ENCODE measurements around the gene RBM20.

The RBM20 gene

GRCh38 chr10:110641256-110641655, 2.9 kb upstream of the RBM20 start:
- H3K4me3 ChIP-seq (ENCODE audit: low read depth, low read length) = peak overlapping the region; percentile 15; the same call in 1 of the 2 replicates

GRCh38 chr10:110642204-110643034, 1.7 kb upstream of the RBM20 start:
- Histone ChIP-seq H3K9ac (ENCODE audit: low read length) (peak overlapping the region; percentile 85), H3K4me3 (ENCODE audit: low read depth, low read length) (peak overlapping the region; percentile 91), H3K27ac (ENCODE audit: low read depth, low read length) (no peak overlapping the region), H3K27me3 (ENCODE audit: control insufficient read depth, insufficient read depth, low read length) (peaks cover 49% of the 10 kb centered on the region), H3K36me3 (ENCODE audit: control insufficient read depth, insufficient read depth, low read length) (no peaks in the 10 kb centered on the region), H3K4me1 (ENCODE audit: control insufficient read depth, insufficient read depth, low read length) (peaks cover 29% of the 10 kb centered on the region), H3K9me3 (ENCODE audit: control insufficient read depth, insufficient read depth, low read depth, low read length) (no peaks in the 10 kb centered on the region)

More at GRCh38 chr10:110641256-110641655, 2.9 kb upstream of the RBM20 start:
- Histone ChIP-seq H3K27me3 (ENCODE audit: control insufficient read depth, insufficient read depth, low read length) (peaks cover 46% of the 10 kb centered on the region), H3K9ac (ENCODE audit: low read length) (peak overlapping the region; percentile 15), H3K9me3 (ENCODE audit: control insufficient read depth, insufficient read depth, low read depth, low read length) (no peaks in the 10 kb centered on the region), H3K4me1 (ENCODE audit: control insufficient read depth, insufficient read depth, low read length) (peaks cover 38% of the 10 kb centered on the region), H3K36me3 (ENCODE audit: control insufficient read depth, insufficient read depth, low read length) (no peaks in the 10 kb centered on the region), H3K27ac (ENCODE audit: low read depth, low read length) (peak overlapping the region; percentile 21; the same call in 1 of the 2 replicates)

GRCh38 chr10:110643035-110643652, 992 bp upstream of the RBM20 start:
- peaks cover 25% of the 10 kb centered on the region for H3K4me1 ChIP-seq (ENCODE audit: control insufficient read depth, insufficient read depth, low read length)
- H3K27me3 ChIP-seq (ENCODE audit: control insufficient read depth, insufficient read depth, low read length) = peaks cover 49% of the 10 kb centered on the region
- H3K4me3 ChIP-seq (ENCODE audit: low read depth, low read length) = peak overlapping the region; percentile 91
- H3K36me3 ChIP-seq (ENCODE audit: control insufficient read depth, insufficient read depth, low read length) = no peaks in the 10 kb centered on the region
- no peak overlapping the region for H3K27ac ChIP-seq (ENCODE audit: low read depth, low read length)
- no peaks in the 10 kb centered on the region for H3K9me3 ChIP-seq (ENCODE audit: control insufficient read depth, insufficient read depth, low read depth, low read length)
- H3K9ac ChIP-seq (ENCODE audit: low read length) = peak overlapping the region; percentile 85

GRCh38 chr10:110644598-110645462, 694 bp downstream of the RBM20 start:
- H3K27me3 ChIP-seq (ENCODE audit: control insufficient read depth, insufficient read depth, low read length) = peaks cover 49% of the 10 kb centered on the region
- no peaks in the 10 kb centered on the region for H3K36me3 ChIP-seq (ENCODE audit: control insufficient read depth, insufficient read depth, low read length)
- H3K4me1 ChIP-seq (ENCODE audit: control insufficient read depth, insufficient read depth, low read length) = peaks cover 34% of the 10 kb centered on the region
- no peak overlapping the region for H3K27ac ChIP-seq (ENCODE audit: low read depth, low read length)
- H3K9me3 ChIP-seq (ENCODE audit: control insufficient read depth, insufficient read depth, low read depth, low read length) = no peaks in the 10 kb centered on the region
- H3K9ac ChIP-seq (ENCODE audit: low read length) = peak overlapping the region; percentile 60
- peak overlapping the region; percentile 91 for H3K4me3 ChIP-seq (ENCODE audit: low read depth, low read length)

- Histone ChIP-seq H3K9me3 (ENCODE audit: control insufficient read depth, insufficient read depth, low read depth, low read length) (no peaks in the 10 kb centered on the region), H3K36me3 (ENCODE audit: control insufficient read depth, insufficient read depth, low read length) (no peaks in the 10 kb centered on the region), H3K9ac (ENCODE audit: low read length) (no peak overlapping the region), H3K4me1 (ENCODE audit: control insufficient read depth, insufficient read depth, low read length) (peaks cover 26% of the 10 kb centered on the region), H3K27me3 (ENCODE audit: control insufficient read depth, insufficient read depth, low read length) (peaks cover 49% of the 10 kb centered on the region), H3K27ac (ENCODE audit: low read depth, low read length) (no peak overlapping the region), H3K4me3 (ENCODE audit: low read depth, low read length) (no peak overlapping the region)
Measured at GRCh38 chr10:110646417-110647135, 2.4 kb downstream of the RBM20 start.

- no peaks in the 10 kb centered on the region for H3K36me3 ChIP-seq (ENCODE audit: control insufficient read depth, insufficient read depth, low read length)
- H3K27ac ChIP-seq (ENCODE audit: low read depth, low read length) = no peak overlapping the region
- H3K9me3 ChIP-seq (ENCODE audit: control insufficient read depth, insufficient read depth, low read depth, low read length) = no peaks in the 10 kb centered on the region
- H3K4me1 ChIP-seq (ENCODE audit: control insufficient read depth, insufficient read depth, low read length) = peaks cover 21% of the 10 kb centered on the region
- H3K9ac ChIP-seq (ENCODE audit: low read length) = no peak overlapping the region
- H3K4me3 ChIP-seq (ENCODE audit: low read depth, low read length) = no peak overlapping the region
- H3K27me3 ChIP-seq (ENCODE audit: control insufficient read depth, insufficient read depth, low read length) = peaks cover 44% of the 10 kb centered on the region
Measured at GRCh38 chr10:110647136-110647430, 2.9 kb downstream of the RBM20 start.

- no peaks in the 10 kb centered on the region for H3K36me3 ChIP-seq (ENCODE audit: control insufficient read depth, insufficient read depth, low read length)
- H3K9ac ChIP-seq (ENCODE audit: low read length) = no peak overlapping the region
- no peak overlapping the region for H3K27ac ChIP-seq (ENCODE audit: low read depth, low read length)
- peaks cover 13% of the 10 kb centered on the region for H3K4me1 ChIP-seq (ENCODE audit: control insufficient read depth, insufficient read depth, low read length)
- H3K27me3 ChIP-seq (ENCODE audit: control insufficient read depth, insufficient read depth, low read length) = peaks cover 26% of the 10 kb centered on the region
- no peaks in the 10 kb centered on the region for H3K9me3 ChIP-seq (ENCODE audit: control insufficient read depth, insufficient read depth, low read depth, low read length)
- no peak overlapping the region for H3K4me3 ChIP-seq (ENCODE audit: low read depth, low read length)
Measured at GRCh38 chr10:110648692-110649346, 4.7 kb downstream of the RBM20 start.

- H3K4me1 ChIP-seq (ENCODE audit: control insufficient read depth, insufficient read depth, low read length) = peaks cover 13% of the 10 kb centered on the region
- no peak overlapping the region for H3K4me3 ChIP-seq (ENCODE audit: low read depth, low read length)
- no peaks in the 10 kb centered on the region for H3K9me3 ChIP-seq (ENCODE audit: control insufficient read depth, insufficient read depth, low read depth, low read length)
- peaks cover 19% of the 10 kb centered on the region for H3K27me3 ChIP-seq (ENCODE audit: control insufficient read depth, insufficient read depth, low read length)
- H3K36me3 ChIP-seq (ENCODE audit: control insufficient read depth, insufficient read depth, low read length) = no peaks in the 10 kb centered on the region
- no peak overlapping the region for H3K27ac ChIP-seq (ENCODE audit: low read depth, low read length)
- H3K9ac ChIP-seq (ENCODE audit: low read length) = no peak overlapping the region
Measured at GRCh38 chr10:110649347-110650264, 5.5 kb downstream of the RBM20 start.

- Histone ChIP-seq H3K4me3 (ENCODE audit: low read depth, low read length) (no peak overlapping the region), H3K27me3 (ENCODE audit: control insufficient read depth, insufficient read depth, low read length) (peaks cover 12% of the 10 kb centered on the region), H3K36me3 (ENCODE audit: control insufficient read depth, insufficient read depth, low read length) (no peaks in the 10 kb centered on the region), H3K9me3 (ENCODE audit: control insufficient read depth, insufficient read depth, low read depth, low read length) (no peaks in the 10 kb centered on the region), H3K27ac (ENCODE audit: low read depth, low read length) (no peak overlapping the region), H3K4me1 (ENCODE audit: control insufficient read depth, insufficient read depth, low read length) (peaks cover 13% of the 10 kb centered on the region), H3K9ac (ENCODE audit: low read length) (no peak overlapping the region)
Measured at GRCh38 chr10:110650265-110650668, 6.1 kb downstream of the RBM20 start.

Measured in HUES6 (cell line).